ENCODE measurements around the gene SOX1. TPM values are rescaled to one million over a fixed set of nuclear protein-coding genes. Genes with fewer than 3 reads are reported as not detected.

SOX1 gene
- total and polyA plus RNA-seq, 2 donors (not counting 3 experiments of a cell fraction or from before 2014, with no cell fraction given), result not detected

DNA sequence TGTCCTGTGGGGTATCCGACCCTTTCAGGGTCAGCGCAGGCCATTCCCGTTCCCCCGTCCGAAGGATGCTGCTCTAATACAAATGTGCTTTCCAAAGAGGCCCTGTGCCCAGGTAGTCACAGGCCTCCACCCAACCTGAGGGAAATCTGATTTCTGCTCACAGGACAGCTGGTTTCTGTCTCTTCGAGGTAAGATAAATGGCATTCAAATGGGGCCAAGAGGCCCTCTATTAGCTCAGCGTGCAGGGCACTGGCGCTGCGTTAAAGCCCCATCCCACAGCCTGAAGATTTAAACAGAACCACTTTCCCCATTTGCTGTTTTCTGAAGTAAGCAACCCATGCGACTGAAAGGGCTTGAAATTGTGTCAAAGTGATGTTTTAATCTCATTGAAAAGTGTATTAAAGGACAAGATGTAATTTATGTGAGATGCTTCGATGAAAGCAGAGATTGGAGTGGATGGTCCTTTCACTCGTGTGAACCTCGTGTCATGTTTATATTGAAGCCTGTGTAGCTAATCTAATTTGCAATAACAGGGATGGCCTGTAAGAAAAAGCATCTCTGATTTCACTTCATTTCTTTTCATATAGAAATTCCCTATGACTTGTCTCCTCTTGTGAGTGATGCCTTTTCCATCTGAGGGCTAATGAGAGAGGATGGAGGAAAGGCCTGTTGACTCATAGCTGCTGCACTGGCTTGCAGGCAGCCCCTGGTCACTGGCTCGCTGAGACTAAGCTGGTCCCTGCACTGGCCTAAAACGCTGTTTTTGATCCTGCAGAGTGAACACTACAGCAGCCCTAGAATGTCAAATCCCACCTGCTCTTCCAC lies 7.3 kb upstream of the SOX1 start:
- dilution Hi-C loops (cut with MboI; ENCODE audit: extremely low pct_ligation_motif_present, low sequenced_read_pairs) (no loop called here), intact Hi-C loops (cut with micrococcal nuclease) (loop anchor here (2.0 kb wide), 1 partner anchor 547 kb away; no protein-coding TSS in a partner anchor)
- FAIRE-seq, result no peak
- H3K27ac ChIP-seq (ENCODE audit: insufficient read depth, low read depth, low read length), result no peak overlapping the region
- no peaks in the 10 kb centered on the region for H3K9me3 ChIP-seq (replicated peaks; ENCODE audit: control insufficient read depth, insufficient read depth, low read length)
- no peak overlapping the region for H2AFZ ChIP-seq (ENCODE audit: low read depth, low read length)
- BruUV-seq (replicated peaks), result no TSS peak
- DNase-seq (ENCODE audit: low read depth, low spot score), result no peak
- no peak overlapping the region for H3K9ac ChIP-seq (replicated peaks; ENCODE audit: extremely low read depth, insufficient read depth, low read length)
- no peaks in the 10 kb centered on the region for H4K20me1 ChIP-seq (replicated peaks; ENCODE audit: control insufficient read depth, extremely low read depth, insufficient read depth, low read length)
- no peaks in the 10 kb centered on the region for H3K36me3 ChIP-seq (ENCODE audit: control insufficient read depth in 2 of 2, extremely low read depth in 1 of 2, insufficient read depth in 2 of 2, low read length in 2 of 2)
- no peak for TF ChIP-seq POLR2AphosphoS5 (IDR thresholded peaks at IDR 0.05; ENCODE audit: insufficient read depth, low read depth, low read length)
- TF ChIP-seq, protein P1, sequence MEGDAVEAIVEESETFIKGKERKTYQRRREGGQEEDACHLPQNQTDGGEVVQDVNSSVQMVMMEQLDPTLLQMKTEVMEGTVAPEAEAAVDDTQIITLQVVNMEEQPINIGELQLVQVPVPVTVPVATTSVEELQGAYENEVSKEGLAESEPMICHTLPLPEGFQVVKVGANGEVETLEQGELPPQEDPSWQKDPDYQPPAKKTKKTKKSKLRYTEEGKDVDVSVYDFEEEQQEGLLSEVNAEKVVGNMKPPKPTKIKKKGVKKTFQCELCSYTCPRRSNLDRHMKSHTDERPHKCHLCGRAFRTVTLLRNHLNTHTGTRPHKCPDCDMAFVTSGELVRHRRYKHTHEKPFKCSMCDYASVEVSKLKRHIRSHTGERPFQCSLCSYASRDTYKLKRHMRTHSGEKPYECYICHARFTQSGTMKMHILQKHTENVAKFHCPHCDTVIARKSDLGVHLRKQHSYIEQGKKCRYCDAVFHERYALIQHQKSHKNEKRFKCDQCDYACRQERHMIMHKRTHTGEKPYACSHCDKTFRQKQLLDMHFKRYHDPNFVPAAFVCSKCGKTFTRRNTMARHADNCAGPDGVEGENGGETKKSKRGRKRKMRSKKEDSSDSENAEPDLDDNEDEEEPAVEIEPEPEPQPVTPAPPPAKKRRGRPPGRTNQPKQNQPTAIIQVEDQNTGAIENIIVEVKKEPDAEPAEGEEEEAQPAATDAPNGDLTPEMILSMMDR (IDR thresholded peaks at IDR 0.05; ENCODE audit: extremely low read depth in 1 of 2, insufficient read depth in 1 of 2, low read depth in 1 of 2, low read length in 2 of 2), result no peak
- TF ChIP-seq POLR2A (IDR thresholded peaks at IDR 0.05; ENCODE audit: low read depth, low read length), result no peak
- TF ChIP-seq FOS (IDR thresholded peaks at IDR 0.05; ENCODE audit: borderline replicate concordance, insufficient read depth, low read length), result no peak
- TF ChIP-seq MYC (IDR thresholded peaks at IDR 0.05; ENCODE audit: low read depth, low read length), result no peak
- no peak for TF ChIP-seq EZH2 (IDR thresholded peaks at IDR 0.05; ENCODE audit: borderline replicate concordance, low read depth, low read length, severe bottlenecking)
- no peak for TF ChIP-seq JUN (IDR thresholded peaks at IDR 0.05; ENCODE audit: borderline replicate concordance, insufficient read depth, insufficient read length, low read depth)
- no peak for TF ChIP-seq GATA2 (IDR thresholded peaks at IDR 0.05; ENCODE audit: insufficient read depth, insufficient read length, low read depth, low read length)
- TF ChIP-seq, protein P2, sequence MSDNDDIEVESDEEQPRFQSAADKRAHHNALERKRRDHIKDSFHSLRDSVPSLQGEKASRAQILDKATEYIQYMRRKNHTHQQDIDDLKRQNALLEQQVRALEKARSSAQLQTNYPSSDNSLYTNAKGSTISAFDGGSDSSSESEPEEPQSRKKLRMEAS (IDR thresholded peaks at IDR 0.05; ENCODE audit: insufficient read depth, insufficient read length), result no peak
- ChIA-PET POLR2A (no interaction called here), CTCF (interaction anchor here (0.6 to 0.8 kb wide), 2 partner anchors 9 to 11 kb away, joined by 3 to 4 read pairs; no protein-coding TSS in a partner anchor)
- H3K4me2 ChIP-seq (ENCODE audit: insufficient read depth, low read length), result no peak overlapping the region
- no peaks in the 10 kb centered on the region for H3K4me1 ChIP-seq (ENCODE audit: control insufficient read depth, extremely low read depth, insufficient read depth, low read length)
- H3K27me3 ChIP-seq (ENCODE audit: control insufficient read depth in 2 of 2, insufficient read depth in 2 of 2, low read length in 2 of 2), result peaks cover 89 to 95% of the 10 kb centered on the region in 2 experiments
- H3K79me2 ChIP-seq (ENCODE audit: control insufficient read depth, insufficient read depth, low read length), result no peaks in the 10 kb centered on the region
- H3K9me1 ChIP-seq (replicated peaks; ENCODE audit: control insufficient read depth, extremely low read depth, insufficient read depth, low read length), result no peaks in the 10 kb centered on the region
- no peak overlapping the region for H3K4me3 ChIP-seq (replicated peaks in 1 of 3; ENCODE audit: insufficient read depth in 1 of 3, low read depth in 1 of 3, low read length in 3 of 3)
